Measurements from ENCODE around the gene ATG2A. TPM values are rescaled to one million over a fixed set of nuclear protein-coding genes. Genes with fewer than 3 reads are reported as not detected.

Gene ATG2A
- total RNA-seq, 2 donors from 2014 or later = 30.6 to 32.8 TPM

GRCh38 chr11:64859542-64860414, 57.2 kb downstream of the ATG2A start:
- Histone ChIP-seq H3K9me3 (no peaks in the 10 kb centered on the region), H3K27ac (peak overlapping the region; percentile 42), H3K27me3 (no peaks in the 10 kb centered on the region), H3K9ac (ENCODE audit: low read depth in 2 of 2, low read length in 2 of 2) (peak overlapping the region in 1 of 2 donors; percentile 49), H3K4me3 (no peak overlapping the region), H3K4me1 (peaks cover 48% of the 10 kb centered on the region), H3K36me3 (peaks cover 6% of the 10 kb centered on the region)
- no peak for TF ChIP-seq CTCF (IDR thresholded peaks at IDR 0.05)
- DNase-seq = no peak
- intact Hi-C loops (cut with DNase I) = no loop called here

GRCh38 chr11:64858467-64859263, 58.3 kb downstream of the ATG2A start:
- DNase-seq = no peak
- Histone ChIP-seq H3K9me3 (no peaks in the 10 kb centered on the region), H3K27ac (peak overlapping the region; percentile 42), H3K36me3 (peaks cover 6% of the 10 kb centered on the region), H3K4me3 (no peak overlapping the region), H3K9ac (ENCODE audit: low read depth in 2 of 2, low read length in 2 of 2) (peak overlapping the region; percentile 16 to 49), H3K4me1 (peaks cover 43% of the 10 kb centered on the region), H3K27me3 (no peaks in the 10 kb centered on the region)
- no peak for TF ChIP-seq CTCF (IDR thresholded peaks at IDR 0.05)
- intact Hi-C loops (cut with DNase I) = no loop called here

- intact Hi-C loops (cut with DNase I) = no loop called here
- no peak for DNase-seq
- TF ChIP-seq CTCF (IDR thresholded peaks at IDR 0.05) = no peak
- Histone ChIP-seq H3K4me3 (no peak overlapping the region), H3K36me3 (peaks cover 6% of the 10 kb centered on the region), H3K27me3 (no peaks in the 10 kb centered on the region), H3K27ac (peak overlapping the region; percentile 76), H3K9ac (ENCODE audit: low read depth in 2 of 2, low read length in 2 of 2) (peak overlapping the region in 1 of 2 donors; percentile 45), H3K9me3 (no peaks in the 10 kb centered on the region), H3K4me1 (peaks cover 32% of the 10 kb centered on the region)
These were observed 59.5 kb downstream of the ATG2A start for GRCh38 chr11:64857485-64857884.

GRCh38 chr11:64856382-64857227, 60.4 kb downstream of the ATG2A start:
- peaks cover 35% of the 10 kb centered on the region for H3K4me1 ChIP-seq
- H3K4me3 ChIP-seq = no peak overlapping the region
- no peak for TF ChIP-seq CTCF (IDR thresholded peaks at IDR 0.05)
- intact Hi-C loops (cut with DNase I) = no loop called here
- H3K9me3 ChIP-seq = no peaks in the 10 kb centered on the region
- DNase-seq = peak; percentile 45
- H3K27ac ChIP-seq = peak overlapping the region; percentile 76
- H3K36me3 ChIP-seq = peaks cover 6% of the 10 kb centered on the region
- peak overlapping the region in 1 of 2 donors; percentile 32 for H3K9ac ChIP-seq (ENCODE audit: low read depth in 2 of 2, low read length in 2 of 2)
- H3K27me3 ChIP-seq = no peaks in the 10 kb centered on the region
